ENCODE data around the gene BCR. TPM values are rescaled to one million over a fixed set of nuclear protein-coding genes. Genes with fewer than 3 reads are reported as not detected.

The BCR gene
- total RNA-seq, 1 donor from 2014 or later = 92.6 TPM

GRCh38 chr22:23269441-23270211, 89.3 kb downstream of the BCR start:
- no peak overlapping the region for H3K27ac Mint-ChIP-seq (ENCODE audit: unreplicated experiment)
- peaks cover 6% of the 10 kb centered on the region for H3K4me1 Mint-ChIP-seq (ENCODE audit: unreplicated experiment)
- H3K9me3 Mint-ChIP-seq (ENCODE audit: unreplicated experiment) = no peaks in the 10 kb centered on the region
- no peak for DNase-seq (ENCODE audit: low spot score)
- peak overlapping the region; percentile 51 for H3K4me3 Mint-ChIP-seq (ENCODE audit: unreplicated experiment)
- peaks cover 30% of the 10 kb centered on the region for H3K36me3 Mint-ChIP-seq (ENCODE audit: low read depth, unreplicated experiment)
- no peak for TF ChIP-seq CTCF (IDR thresholded peaks at IDR 0.05; ENCODE audit: unreplicated experiment)
- H3K27me3 Mint-ChIP-seq (ENCODE audit: unreplicated experiment) = peaks cover 12% of the 10 kb centered on the region

GRCh38 chr22:23270212-23270733, 90.0 kb downstream of the BCR start:
- TF ChIP-seq CTCF (IDR thresholded peaks at IDR 0.05; ENCODE audit: unreplicated experiment) = no peak
- Mint-ChIP-seq H3K4me1 (ENCODE audit: unreplicated experiment) (peaks cover 6% of the 10 kb centered on the region), H3K27ac (ENCODE audit: unreplicated experiment) (no peak overlapping the region), H3K27me3 (ENCODE audit: unreplicated experiment) (peaks cover 12% of the 10 kb centered on the region), H3K36me3 (ENCODE audit: low read depth, unreplicated experiment) (peaks cover 29% of the 10 kb centered on the region), H3K9me3 (ENCODE audit: unreplicated experiment) (no peaks in the 10 kb centered on the region), H3K4me3 (ENCODE audit: unreplicated experiment) (peak overlapping the region; percentile 51)
- no peak for DNase-seq (ENCODE audit: low spot score)

DNA sequence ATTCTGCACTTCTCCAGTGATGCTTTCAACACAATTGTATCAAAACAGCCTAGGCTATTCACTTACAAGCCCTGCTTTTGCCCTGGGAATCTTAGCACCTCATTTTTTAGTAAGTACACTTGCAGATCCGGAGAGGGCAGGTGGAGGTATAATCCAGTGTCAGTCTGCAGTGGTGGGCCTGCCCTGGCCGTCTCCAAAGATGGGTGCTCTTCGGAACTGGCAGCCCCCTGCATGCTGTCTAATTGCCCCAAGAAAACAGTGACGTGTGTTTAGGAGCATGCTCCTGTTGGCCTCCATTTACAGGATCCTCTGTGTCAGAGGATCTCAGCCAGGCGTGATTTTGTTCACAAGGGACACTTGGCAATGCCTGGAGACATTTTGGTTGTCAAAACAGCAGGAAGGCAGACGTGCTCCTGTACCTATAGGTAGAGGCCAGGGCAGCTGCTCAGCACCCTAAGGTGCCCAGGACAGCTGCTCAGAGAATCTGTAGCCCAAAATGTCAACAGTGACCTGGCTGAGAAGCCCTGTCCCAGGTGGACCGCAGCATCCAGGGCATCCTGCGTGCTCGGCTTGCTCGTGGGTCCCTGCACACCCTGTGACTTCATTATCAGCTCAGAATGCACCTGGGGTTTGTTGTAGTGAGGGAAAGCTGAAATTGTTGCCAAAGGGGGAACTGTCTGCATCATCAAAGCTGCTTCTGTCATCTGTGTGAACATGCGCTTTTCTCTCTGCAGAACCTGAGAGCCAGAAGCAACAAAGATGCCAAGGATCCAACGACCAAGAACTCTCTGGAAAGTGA, 90.7 kb downstream of the BCR start:
- peaks cover 26% of the 10 kb centered on the region for H3K36me3 Mint-ChIP-seq (ENCODE audit: low read depth, unreplicated experiment)
- peaks cover 6% of the 10 kb centered on the region for H3K4me1 Mint-ChIP-seq (ENCODE audit: unreplicated experiment)
- no peaks in the 10 kb centered on the region for H3K9me3 Mint-ChIP-seq (ENCODE audit: unreplicated experiment)
- no peak for TF ChIP-seq CTCF (IDR thresholded peaks at IDR 0.05; ENCODE audit: unreplicated experiment)
- H3K27ac Mint-ChIP-seq (ENCODE audit: unreplicated experiment) = no peak overlapping the region
- DNase-seq (ENCODE audit: low spot score) = no peak
- H3K4me3 Mint-ChIP-seq (ENCODE audit: unreplicated experiment) = no peak overlapping the region
- peaks cover 16% of the 10 kb centered on the region for H3K27me3 Mint-ChIP-seq (ENCODE audit: unreplicated experiment)

- DNase-seq (ENCODE audit: low spot score) = no peak
- no peaks in the 10 kb centered on the region for H3K9me3 Mint-ChIP-seq (ENCODE audit: unreplicated experiment)
- H3K36me3 Mint-ChIP-seq (ENCODE audit: low read depth, unreplicated experiment) = peaks cover 26% of the 10 kb centered on the region
- H3K27me3 Mint-ChIP-seq (ENCODE audit: unreplicated experiment) = peaks cover 16% of the 10 kb centered on the region
- H3K4me3 Mint-ChIP-seq (ENCODE audit: unreplicated experiment) = no peak overlapping the region
- peaks cover 6% of the 10 kb centered on the region for H3K4me1 Mint-ChIP-seq (ENCODE audit: unreplicated experiment)
- TF ChIP-seq CTCF (IDR thresholded peaks at IDR 0.05; ENCODE audit: unreplicated experiment) = no peak
- H3K27ac Mint-ChIP-seq (ENCODE audit: unreplicated experiment) = no peak overlapping the region
Observed at GRCh38 chr22:23271597-23271908, 91.2 kb downstream of the BCR start.

DNA sequence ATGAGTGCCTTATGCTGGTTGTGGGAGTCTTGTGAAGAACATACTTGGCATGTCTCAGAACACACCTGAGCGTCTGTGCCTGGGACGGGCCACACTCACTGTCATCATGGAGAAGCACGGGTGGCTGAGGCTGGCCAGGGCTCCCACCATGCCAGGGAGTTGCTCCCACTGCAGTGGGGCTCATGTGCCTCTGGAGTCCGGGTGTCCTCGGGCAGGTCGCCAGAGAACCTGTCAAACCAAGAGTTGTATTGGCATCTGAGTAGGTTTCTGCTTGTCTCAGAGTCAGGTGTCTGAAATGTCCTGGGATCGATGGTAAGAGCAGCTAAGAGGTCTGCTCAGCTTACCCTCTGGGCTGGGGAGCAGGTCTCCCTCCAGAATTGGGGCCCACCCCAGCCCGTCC, 92.1 kb downstream of the BCR start:
- Mint-ChIP-seq H3K9me3 (ENCODE audit: unreplicated experiment) (no peaks in the 10 kb centered on the region), H3K27me3 (ENCODE audit: unreplicated experiment) (peaks cover 18% of the 10 kb centered on the region), H3K4me1 (ENCODE audit: unreplicated experiment) (peaks cover 3% of the 10 kb centered on the region), H3K4me3 (ENCODE audit: unreplicated experiment) (no peak overlapping the region), H3K36me3 (ENCODE audit: low read depth, unreplicated experiment) (peaks cover 26% of the 10 kb centered on the region), H3K27ac (ENCODE audit: unreplicated experiment) (no peak overlapping the region)
- no peak for TF ChIP-seq CTCF (IDR thresholded peaks at IDR 0.05; ENCODE audit: unreplicated experiment)
- DNase-seq (ENCODE audit: low spot score) = no peak

Data from endothelial cell (in vitro differentiated cells).